Esophagus squamous epithelium (tissue), 5 donors: ENCODE measurements around the gene SNCB. TPM values are rescaled to one million over a fixed set of nuclear protein-coding genes. Genes with fewer than 3 reads are reported as not detected.

ENCODE experiments used
- DNase-seq: peaks from one replicate; lab custom pipeline; 2025; lab: John Stamatoyannopoulos, UW
- H3K27ac ChIP-seq, 4 donors: fragments of 200-600 bp; sonication (generic); one replicate each; pipeline ENCODE4 v1.5.1; 2016 to 2019; ENCODE audit warnings: mild to moderate bottlenecking in 1 of 4
- H3K27me3 ChIP-seq, 4 donors: fragments of 200-600 bp; sonication (generic); 1 replicate in 3 of 4; 2 replicates in 1 of 4; pipeline versions ENCODE4 v1.5.1 to v1.6.0; 2017 to 2021; ENCODE audit warnings: antibody characterized with exemption in 1 of 4
- H3K36me3 ChIP-seq, 3 donors: fragments of 200-600 bp; sonication (generic); one replicate each; pipeline ENCODE4 v1.5.1; 2016 to 2019
- H3K4me1 ChIP-seq, 3 donors: fragments of 200-600 bp; sonication (generic); one replicate each; pipeline ENCODE4 v1.5.1; 2017 to 2019
- H3K4me3 ChIP-seq, 4 donors: fragments of 200-600 bp; sonication (generic); 1 replicate in 3 of 4; 2 replicates in 1 of 4; pipeline ENCODE4 v1.5.1; 2016 to 2019; ENCODE audit warnings: mild to moderate bottlenecking in 2 of 4, moderate library complexity in 1 of 4
- H3K9me3 ChIP-seq, 3 donors: fragments of 200-600 bp; sonication (generic); one replicate each; pipeline ENCODE4 v1.5.1; 2016 to 2019
- CTCF ChIP-seq, 6 experiments: fragments of 450-650 bp in 4 of 6; fragments of 200-600 bp in 2 of 6; sonication (generic) in 2 of 6; IDR thresholded peaks; one replicate each; pipeline ENCODE4 v1.5.1; 2016 to 2019; ENCODE audit warnings: antibody characterized with exemption in 6 of 6, mild to moderate bottlenecking in 4 of 6, moderate library complexity in 4 of 6
- POLR2A ChIP-seq, 4 donors: fragments of 450-650 bp; IDR thresholded peaks; one replicate each; pipeline ENCODE4 v1.6.1; 2017; ENCODE audit warnings: antibody characterized with exemption in 4 of 4, mild to moderate bottlenecking in 4 of 4, moderate library complexity in 3 of 4
- WGBS, 2 donors: methylation state at CpG; one replicate each; pipeline ENCODE4 v1.1.5; 2018; 5-methylcytosine and 5-hydroxymethylcytosine counted together
- intact Hi-C: fragments of 100-400 bp; cut with DNase I; formaldehyde crosslinking; loops from one replicate; pipeline ENCODE4 v1.15.0; 2022
- total RNA-seq, 4 donors: library from RNA; depleted of rRNA; stranded (reverse); fragments of >200 nt; gene quantifications; one replicate each; pipeline ENCODE4 v1.1.0, GENCODE V29; 2016
- donor health status: DM: yes; HTN: yes; CAD: no.

SNCB gene
- total RNA-seq, 4 donors from 2014 or later: not detected

GRCh38 chr5:176578391-176578808, 51.9 kb downstream of the SNCB start:
- Histone ChIP-seq H3K4me1 (peaks cover 0 to 11% (median 0%) of the 10 kb centered on the region in 3 donors), H3K27me3 (peaks cover 0 to 11% (median 0%) of the 10 kb centered on the region in 4 donors), H3K9me3 (no peaks in the 10 kb centered on the region), H3K36me3 (no peaks in the 10 kb centered on the region), H3K4me3 (no peak overlapping the region), H3K27ac (no peak overlapping the region)
- DNase-seq: no peak
- intact Hi-C loops: no loop called here
- 20 to 38% methylated on average over 1 to 7 of the region's 15 CpGs for WGBS, 2 donors
- peak; percentile 14 to 81 (median 65) for TF ChIP-seq CTCF (IDR thresholded peaks at IDR 0.05)
- no peak for TF ChIP-seq POLR2A (IDR thresholded peaks at IDR 0.05)

GRCh38 chr5:176577312-176578176, 52.8 kb downstream of the SNCB start:
- Histone ChIP-seq H3K4me3 (no peak overlapping the region), H3K9me3 (no peaks in the 10 kb centered on the region), H3K27me3 (peaks cover 0 to 17% (median 0%) of the 10 kb centered on the region in 4 donors), H3K27ac (no peak overlapping the region), H3K36me3 (no peaks in the 10 kb centered on the region), H3K4me1 (peaks cover 0 to 11% (median 0%) of the 10 kb centered on the region in 3 donors)
- intact Hi-C loops: no loop called here
- 63 to 84% methylated on average over 6 to 16 of the region's 36 CpGs for WGBS, 2 donors
- no peak for DNase-seq
- no peak for TF ChIP-seq CTCF (IDR thresholded peaks at IDR 0.05)
- TF ChIP-seq POLR2A (IDR thresholded peaks at IDR 0.05): no peak

GRCh38 chr5:176575488-176576422, 54.6 kb downstream of the SNCB start:
- Histone ChIP-seq H3K27me3 (peaks cover 0 to 26% (median 0%) of the 10 kb centered on the region in 4 donors), H3K4me1 (peaks cover 0 to 11% (median 0%) of the 10 kb centered on the region in 3 donors), H3K9me3 (no peaks in the 10 kb centered on the region), H3K36me3 (no peaks in the 10 kb centered on the region), H3K27ac (no peak overlapping the region), H3K4me3 (no peak overlapping the region)
- WGBS, 2 donors: 70 to 83% methylated on average over 17 to 24 of the region's 37 CpGs
- no peak for DNase-seq
- intact Hi-C loops: no loop called here
- TF ChIP-seq POLR2A (IDR thresholded peaks at IDR 0.05) (no peak), CTCF (IDR thresholded peaks at IDR 0.05) (no peak)

- no peak for DNase-seq
- TF ChIP-seq POLR2A (IDR thresholded peaks at IDR 0.05) (no peak), CTCF (IDR thresholded peaks at IDR 0.05) (no peak)
- intact Hi-C loops: no loop called here
- H3K36me3 ChIP-seq: no peaks in the 10 kb centered on the region
- H3K4me3 ChIP-seq: no peak overlapping the region
- no peak overlapping the region for H3K27ac ChIP-seq
- H3K9me3 ChIP-seq: no peaks in the 10 kb centered on the region
- H3K4me1 ChIP-seq: peaks cover 0 to 11% (median 0%) of the 10 kb centered on the region in 3 donors
- WGBS, 2 donors: 60 to 85% methylated on average over 2 to 8 of the region's 14 CpGs
- peaks cover 0 to 26% (median 0%) of the 10 kb centered on the region in 4 donors for H3K27me3 ChIP-seq
These were observed 55.3 kb downstream of the SNCB start for GRCh38 chr5:176575066-176575465.
